Small intestine (tissue), 7 donors: ENCODE data around the gene PRKAR1B. TPM values are rescaled to one million over a fixed set of nuclear protein-coding genes. Genes with fewer than 3 reads are reported as not detected.

Experiments used
- DNase-seq, 2 donors: peaks; one replicate each; pipeline versions ENCODE4 v3.0.0 to v3.0.0-alpha.2; 2013
- FAIRE-seq: peaks from 2 replicates; lab custom pipeline; 2012; peaks lifted over from hg19 to GRCh38; lab: Jason Lieb, UNC
- H3K27ac ChIP-seq, 3 donors: one replicate each; pipeline ENCODE4 v1.5.1; 2013; ENCODE audit warnings: low read length in 2 of 3, mild to moderate bottlenecking in 2 of 3, control low read depth in 1 of 3, inconsistent platforms in 1 of 3, low read depth in 1 of 3, moderate library complexity in 1 of 3
- H3K27me3 ChIP-seq, 3 donors: one replicate each; pipeline ENCODE4 v1.6.1; 2013; ENCODE audit warnings: low read length in 3 of 3, inconsistent platforms in 1 of 3; ENCODE audit not compliant: control insufficient read depth in 3 of 3, insufficient read depth in 3 of 3
- H3K36me3 ChIP-seq, 3 donors: one replicate each; pipeline ENCODE4 v1.6.1; 2013; ENCODE audit warnings: low read length in 3 of 3, inconsistent platforms in 1 of 3, low read depth in 1 of 3, mild to moderate bottlenecking in 1 of 3, moderate library complexity in 1 of 3; ENCODE audit not compliant: control insufficient read depth in 3 of 3, insufficient read depth in 2 of 3
- H3K4me1 ChIP-seq, 3 donors: one replicate each; pipeline ENCODE4 v1.6.1; 2013; ENCODE audit warnings: low read length in 2 of 3, inconsistent platforms in 1 of 3, low read depth in 1 of 3, mild to moderate bottlenecking in 1 of 3, moderate library complexity in 1 of 3; ENCODE audit not compliant: control insufficient read depth in 3 of 3, insufficient read depth in 2 of 3
- H3K4me3 ChIP-seq, 3 donors: one replicate each; pipeline ENCODE4 v1.5.1; 2013; ENCODE audit warnings: low read length in 3 of 3, control low read depth in 1 of 3, inconsistent platforms in 1 of 3, low read depth in 1 of 3, mild to moderate bottlenecking in 1 of 3, moderate library complexity in 1 of 3
- H3K9me3 ChIP-seq, 2 donors: one replicate each; pipeline ENCODE4 v1.6.1; 2013; ENCODE audit warnings: low read depth in 1 of 2, low read length in 1 of 2; ENCODE audit not compliant: control insufficient read depth in 2 of 2, insufficient read depth in 1 of 2
- WGBS, 3 donors: extraction: QIAGEN DNeasy Blood & Tissue Kit; methylation state at CpG; one replicate each; pipeline ENCODE4 v1.1.7; 2013; 5-methylcytosine and 5-hydroxymethylcytosine counted together
- polyA plus RNA-seq, 4 donors: library from polyadenylated mRNA; stranded (reverse) in 3 of 4; unstranded in 1 of 4; fragments of 200-250 nt in 3 of 4; fragments of 120-200 nt in 1 of 4; gene quantifications; one replicate each; pipeline versions ENCODE4 v1.2.1 to v1.2.3, GENCODE V29; 2013
- donor health status: healthy with polysubstance abuse.
- donor health status: control.
- donor health status: control.
- donor health status: Bipolar disorder and iron deficiency.
- donor health status: healthy.

Gene PRKAR1B
- polyA plus RNA-seq, 4 donors, result 9.5 to 32.3 (median 18.6) TPM

GRCh38 chr7:732556-732955, 5.5 kb upstream of the PRKAR1B start:
- WGBS, 3 donors, result 74 to 79% (median 78%) methylated on average over 3 of the region's 3 CpGs
- FAIRE-seq (no peak), DNase-seq (no peak)
- H3K4me1 ChIP-seq, result peaks cover 2 to 19% (median 5%) of the 10 kb centered on the region in 3 donors
- peaks cover 0 to 43% (median 2%) of the 10 kb centered on the region in 3 donors for H3K36me3 ChIP-seq
- peak overlapping the region in 1 of 3 donors; percentile 77 for H3K27ac ChIP-seq
- peaks cover 0 to 12% of the 10 kb centered on the region in 2 donors for H3K9me3 ChIP-seq
- H3K4me3 ChIP-seq, result no peak overlapping the region
- H3K27me3 ChIP-seq, result no peaks in the 10 kb centered on the region

DNA sequence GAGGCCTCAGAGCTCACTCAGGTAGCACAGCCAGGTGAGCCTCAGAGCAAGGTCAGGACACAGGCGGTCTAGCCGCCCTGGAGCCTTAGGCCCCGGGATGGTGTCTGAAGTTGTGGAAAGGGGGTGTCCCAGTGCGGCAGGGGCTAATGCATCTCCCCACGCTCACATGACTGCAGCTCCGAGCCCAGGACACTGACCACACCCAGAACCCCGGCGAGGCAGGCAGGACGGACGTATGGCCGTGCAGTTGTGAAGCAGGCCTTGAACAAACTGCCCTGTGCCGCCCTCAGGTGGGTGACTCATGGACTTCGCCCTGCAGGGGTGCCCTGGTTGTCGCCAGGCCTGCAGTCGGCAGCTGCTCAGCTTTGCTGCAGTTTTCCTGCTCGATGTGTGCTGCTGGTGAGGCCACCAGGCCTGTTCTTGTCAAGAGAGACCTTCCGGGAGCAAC, 5.0 kb upstream of the PRKAR1B start:
- Histone ChIP-seq H3K4me1 (peaks cover 2 to 19% (median 6%) of the 10 kb centered on the region in 3 donors), H3K36me3 (peaks cover 0 to 42% (median 2%) of the 10 kb centered on the region in 3 donors), H3K4me3 (no peak overlapping the region), H3K27me3 (no peaks in the 10 kb centered on the region), H3K27ac (peak overlapping the region in 1 of 3 donors; percentile 77), H3K9me3 (peaks cover 0 to 12% of the 10 kb centered on the region in 2 donors)
- 31 to 60% (median 45%) methylated on average over 17 of the region's 17 CpGs for WGBS, 3 donors
- peak; percentile 75 to 83 for DNase-seq
- FAIRE-seq, result no peak

GRCh38 chr7:731440-732085, 4.5 kb upstream of the PRKAR1B start:
- Histone ChIP-seq H3K36me3 (peaks cover 0 to 42% (median 2%) of the 10 kb centered on the region in 3 donors), H3K9me3 (peaks cover 0 to 12% of the 10 kb centered on the region in 2 donors), H3K4me1 (peaks cover 2 to 19% (median 6%) of the 10 kb centered on the region in 3 donors), H3K27ac (peak overlapping the region in 2 of 3 donors; percentile 19 to 77), H3K4me3 (no peak overlapping the region), H3K27me3 (no peaks in the 10 kb centered on the region)
- DNase-seq, result no peak
- no peak for FAIRE-seq
- 92 to 96% (median 93%) methylated on average over 17 of the region's 17 CpGs for WGBS, 3 donors

DNA sequence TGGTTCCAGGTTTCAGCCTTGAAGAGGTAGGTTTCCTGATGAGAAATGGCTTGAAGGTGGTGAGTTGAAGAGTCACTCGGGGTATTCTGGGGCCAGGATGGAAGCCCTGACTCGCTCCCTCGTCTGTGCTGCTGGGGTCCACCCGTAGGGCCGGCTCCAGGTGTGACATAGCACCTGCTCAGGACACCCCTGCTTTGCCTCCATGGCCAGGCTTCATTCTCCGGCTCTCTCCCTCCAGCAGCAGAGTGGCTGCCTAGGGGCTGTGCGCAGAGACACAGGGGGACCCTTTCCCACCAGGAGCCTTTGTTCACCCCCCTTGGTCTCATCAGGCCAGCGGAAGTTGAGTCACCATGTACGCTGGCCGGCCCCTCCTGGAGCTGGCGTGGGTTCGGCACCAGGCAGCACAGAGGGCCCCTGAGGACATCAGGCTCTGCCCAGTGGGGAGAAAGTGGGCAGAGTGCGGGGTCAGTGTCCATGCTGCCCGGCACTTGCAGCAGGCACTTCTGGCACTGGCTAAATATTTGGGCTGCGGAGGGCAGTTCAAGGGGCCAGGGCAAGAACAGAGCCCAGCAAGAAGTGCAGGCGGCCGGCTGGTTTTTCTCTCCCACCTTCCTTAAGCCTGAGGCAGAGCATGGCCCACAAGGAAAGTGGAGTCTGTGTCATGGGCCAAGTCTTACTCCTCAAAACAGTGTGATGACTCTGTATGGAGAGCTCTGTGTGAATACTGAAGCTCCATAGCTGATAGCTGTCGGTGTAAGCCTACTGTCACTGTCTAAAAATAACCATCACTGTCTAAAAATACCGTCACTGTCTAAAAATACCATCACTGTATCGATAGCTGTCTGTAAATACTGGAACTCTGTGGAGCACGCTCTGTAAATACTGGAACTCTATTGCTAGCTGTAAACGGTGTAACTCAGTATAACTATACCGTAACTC, 3.7 kb upstream of the PRKAR1B start:
- WGBS, 3 donors, result 87 to 92% (median 91%) methylated on average over 23 of the region's 23 CpGs
- Histone ChIP-seq H3K36me3 (peaks cover 0 to 46% (median 2%) of the 10 kb centered on the region in 3 donors), H3K9me3 (peaks cover 0 to 17% of the 10 kb centered on the region in 2 donors), H3K27ac (peak overlapping the region in 1 of 3 donors; percentile 24), H3K4me3 (no peak overlapping the region), H3K4me1 (peaks cover 2 to 24% (median 10%) of the 10 kb centered on the region in 3 donors), H3K27me3 (no peaks in the 10 kb centered on the region)
- DNase-seq, result no peak
- FAIRE-seq, result no peak

DNA sequence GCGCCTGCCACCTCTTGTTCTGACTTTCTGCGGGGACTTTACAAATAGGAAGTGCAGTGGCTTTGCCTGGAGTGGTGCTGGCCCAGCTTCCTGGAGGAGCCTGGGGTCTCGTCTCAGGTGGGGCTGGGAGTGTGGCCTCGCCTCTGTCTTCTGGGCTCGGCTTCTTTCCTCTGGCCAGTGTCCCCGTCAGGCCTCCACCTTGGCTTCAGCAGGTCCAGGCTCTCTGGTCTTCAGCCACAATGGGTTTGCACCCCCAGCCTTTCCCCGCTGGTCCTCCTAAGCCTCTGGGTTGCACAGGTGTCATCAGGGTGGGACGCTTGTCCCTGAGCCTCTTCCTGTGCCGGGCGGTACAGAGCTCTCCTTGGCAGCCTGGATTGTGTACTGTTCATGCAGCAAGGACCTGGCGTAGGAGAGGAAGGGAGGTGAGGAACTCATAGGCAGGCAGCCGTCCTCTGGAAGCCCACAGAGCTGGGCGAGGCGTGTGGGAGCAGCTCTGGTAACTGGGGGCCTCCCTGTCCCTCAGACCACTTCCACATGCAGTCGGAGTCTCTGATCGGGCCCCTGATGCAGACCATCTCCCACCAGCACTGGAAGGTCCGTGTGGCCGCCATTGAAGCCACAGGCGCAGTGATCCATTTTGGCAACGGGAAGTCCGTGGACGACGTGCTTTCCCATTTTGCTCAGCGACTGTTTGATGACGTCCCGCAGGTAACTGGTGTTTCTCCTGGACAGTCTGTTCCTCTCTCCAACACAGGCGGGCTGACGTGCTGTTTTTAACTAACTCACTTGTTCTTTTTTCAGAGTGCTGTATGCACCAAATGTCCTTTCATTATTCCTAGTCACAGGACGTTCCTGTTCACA, 2.3 kb upstream of the PRKAR1B start:
- Histone ChIP-seq H3K27me3 (no peaks in the 10 kb centered on the region), H3K4me1 (peaks cover 2 to 25% (median 10%) of the 10 kb centered on the region in 3 donors), H3K36me3 (peaks cover 0 to 42% (median 0%) of the 10 kb centered on the region in 3 donors), H3K9me3 (peaks cover 0 to 19% of the 10 kb centered on the region in 2 donors), H3K4me3 (no peak overlapping the region), H3K27ac (no peak overlapping the region)
- FAIRE-seq (no peak), DNase-seq (no peak)
- 93 to 94% (median 93%) methylated on average over 29 of the region's 29 CpGs for WGBS, 3 donors

DNA sequence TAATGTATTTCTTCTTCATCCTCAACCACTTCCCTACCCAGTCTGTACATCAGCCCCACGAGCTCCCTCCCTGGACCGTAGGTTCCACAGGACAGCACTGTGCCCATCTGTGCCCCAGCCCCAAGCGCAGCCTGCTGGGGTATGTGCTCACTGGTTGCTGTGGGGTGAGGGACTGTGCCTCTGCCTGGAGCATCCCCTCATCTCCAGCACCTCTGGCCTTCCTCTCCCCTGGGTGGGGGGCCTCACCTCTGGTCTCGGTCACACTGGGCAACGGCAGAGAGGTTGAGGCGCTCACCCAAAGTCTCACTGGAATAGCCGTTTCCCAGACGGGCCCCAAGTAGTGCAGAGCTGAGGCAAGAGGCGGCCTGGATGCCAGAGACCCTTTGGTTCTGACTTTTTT, 1.5 kb upstream of the PRKAR1B start:
- FAIRE-seq (no peak), DNase-seq (no peak)
- no peaks in the 10 kb centered on the region for H3K27me3 ChIP-seq
- WGBS, 3 donors, result 88 to 92% (median 89%) methylated on average over 9 of the region's 9 CpGs
- H3K4me1 ChIP-seq, result peaks cover 2 to 25% (median 10%) of the 10 kb centered on the region in 3 donors
- H3K27ac ChIP-seq, result no peak overlapping the region
- peaks cover 0 to 48% (median 0%) of the 10 kb centered on the region in 3 donors for H3K36me3 ChIP-seq
- H3K9me3 ChIP-seq, result peaks cover 0 to 26% of the 10 kb centered on the region in 2 donors
- peak overlapping the region in 1 of 3 donors; percentile 29 for H3K4me3 ChIP-seq

DNA sequence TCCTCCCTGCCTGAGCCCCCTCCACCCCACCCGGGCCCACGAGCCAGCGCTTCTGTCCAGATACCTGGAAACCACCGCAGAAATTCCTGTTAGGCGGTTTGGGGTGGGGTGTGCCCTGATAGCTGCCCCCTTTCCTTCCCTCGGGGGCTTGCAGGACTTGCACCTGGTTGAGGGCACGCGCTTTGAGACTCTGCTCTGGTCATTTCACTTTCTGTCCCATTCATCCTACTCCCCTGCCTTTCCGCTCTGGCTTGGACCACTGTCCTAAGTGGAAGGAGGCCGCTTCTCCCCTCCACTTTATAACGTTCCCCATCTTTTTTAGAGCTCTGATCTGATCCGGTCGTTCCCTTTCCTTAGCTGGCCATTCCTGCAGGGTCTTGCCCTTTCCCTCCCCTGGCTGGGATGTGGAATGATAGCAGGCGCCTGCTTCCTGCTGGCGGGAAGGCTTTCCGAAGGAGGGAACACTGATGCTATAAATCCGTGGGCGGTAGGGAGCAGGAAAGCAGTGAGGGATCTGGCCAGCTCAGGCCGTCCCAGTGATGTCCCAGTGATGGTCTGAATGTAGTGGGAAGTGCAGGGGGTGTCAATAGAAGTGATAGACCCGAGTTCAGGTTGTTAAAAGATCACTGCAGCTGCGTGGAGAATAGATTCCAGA, 852 bp upstream of the PRKAR1B start:
- Histone ChIP-seq H3K27me3 (no peaks in the 10 kb centered on the region), H3K36me3 (peaks cover 0 to 54% (median 0%) of the 10 kb centered on the region in 3 donors), H3K27ac (no peak overlapping the region), H3K9me3 (peaks cover 0 to 32% of the 10 kb centered on the region in 2 donors), H3K4me1 (peaks cover 2 to 25% (median 10%) of the 10 kb centered on the region in 3 donors), H3K4me3 (peak overlapping the region; percentile 29 to 94 (median 94))
- FAIRE-seq (no peak), DNase-seq (no peak)
- 24 to 33% (median 30%) methylated on average over 20 to 21 of the region's 21 CpGs for WGBS, 3 donors
